IMR-90 (cell line): ENCODE data around the gene HDAC9. TPM values are rescaled to one million over a fixed set of nuclear protein-coding genes. Genes with fewer than 3 reads are reported as not detected.

ENCODE experiments used
- ATAC-seq: fragments of 200-7000 bp; cut with Tn5 transposase; 2 replicates; pipeline ENCODE4 v1.9.1; 2020; ENCODE audit warnings: low read depth, mild to moderate bottlenecking, moderate library complexity
- BruUV-seq: library from RNA; stranded (reverse); fragments of 400-500 nt; replicated peaks from 2 replicates; lab custom pipeline; 2021; lab: Mats Ljungman, UMichigan
- CTCF ChIA-PET: fragments of 300-600 bp; formaldehyde crosslinking; extraction: SDS; loops from one replicate; lab custom pipeline; 2021; ENCODE audit warnings: antibody characterized with exemption; lab: Yijun Ruan, JAX
- POLR2A ChIA-PET: fragments of 300-600 bp; sonication (Branson Sonifier 250); formaldehyde crosslinking; loops from one replicate; lab custom pipeline; 2022; ENCODE audit warnings: antibody characterized with exemption; ENCODE audit not compliant: unreplicated experiment; lab: Charles Lee
- DNase-seq: peaks from one replicate; pipeline ENCODE4 v3.0.0; 2013
- H2AFZ ChIP-seq: replicated peaks from 2 replicates; pipeline ENCODE3; 2013; ENCODE audit warnings: low read length, mild to moderate bottlenecking; ENCODE audit not compliant: poor library complexity
- H2AK5ac ChIP-seq: 2 replicates; pipeline ENCODE4 v1.6.1; 2013; ENCODE audit warnings: low read depth, low read length, inconsistent platforms
- H2AK9ac ChIP-seq: replicated peaks from 2 replicates; pipeline ENCODE3; 2013; ENCODE audit warnings: mild to moderate bottlenecking, low read depth, low read length, moderate library complexity; ENCODE audit not compliant: poor library complexity
- H2BK120ac ChIP-seq: 2 replicates; pipeline ENCODE4 v1.6.1; 2013; ENCODE audit warnings: low read depth, low read length, inconsistent platforms
- H2BK15ac ChIP-seq: 3 replicates; pipeline ENCODE4 v1.6.1; 2013; ENCODE audit warnings: low read depth, low read length, inconsistent platforms
- H2BK20ac ChIP-seq: 2 replicates; pipeline ENCODE4 v1.6.1; 2013; ENCODE audit warnings: low read depth, mild to moderate bottlenecking, inconsistent platforms, low read length, moderate library complexity
- H2BK5ac ChIP-seq: 2 replicates; pipeline ENCODE4 v1.6.1; 2013; ENCODE audit warnings: mild to moderate bottlenecking, low read depth, low read length, inconsistent platforms; ENCODE audit not compliant: poor library complexity, severe bottlenecking
- H3K14ac ChIP-seq: replicated peaks from 2 replicates; pipeline ENCODE4 v1.6.1; 2013; ENCODE audit warnings: low read depth, low read length, inconsistent platforms
- H3K18ac ChIP-seq: 2 replicates; pipeline ENCODE4 v1.6.1; 2013; ENCODE audit warnings: low read depth, low read length, control low read depth
- H3K23ac ChIP-seq: 2 replicates; pipeline ENCODE4 v1.6.1; 2013; ENCODE audit warnings: low read depth, low read length, inconsistent platforms
- H3K27ac ChIP-seq: 2 replicates; pipeline ENCODE4 v1.5.1; 2013; ENCODE audit warnings: mild to moderate bottlenecking, control low read depth, low read length; ENCODE audit not compliant: insufficient read depth
- H3K27me3 ChIP-seq: 2 replicates; pipeline ENCODE4 v1.6.1; 2013; ENCODE audit warnings: low read length; ENCODE audit not compliant: control insufficient read depth, insufficient read depth
- H3K36me3 ChIP-seq: 2 replicates; pipeline ENCODE4 v1.6.1; 2013; ENCODE audit warnings: low read length, mixed read lengths; ENCODE audit not compliant: control insufficient read depth, insufficient read depth
- H3K4ac ChIP-seq: 2 replicates; pipeline ENCODE4 v1.6.1; 2013; ENCODE audit warnings: low read depth, low read length, inconsistent platforms
- H3K4me1 ChIP-seq: 2 replicates; pipeline ENCODE4 v1.6.1; 2013; ENCODE audit warnings: low read length, mixed read lengths; ENCODE audit not compliant: control insufficient read depth, insufficient read depth
- H3K4me2 ChIP-seq: 2 replicates; pipeline ENCODE4 v1.6.1; 2013; ENCODE audit warnings: low read depth, mild to moderate bottlenecking, control low read depth, low read length, moderate library complexity
- H3K4me3 ChIP-seq: 2 replicates; pipeline ENCODE4 v1.5.1; 2013; ENCODE audit warnings: low read depth, mild to moderate bottlenecking, control low read depth, low read length, moderate library complexity; ENCODE audit not compliant: insufficient read depth
- H3K56ac ChIP-seq: 2 replicates; pipeline ENCODE4 v1.6.1; 2013; ENCODE audit warnings: low read length, inconsistent platforms; ENCODE audit not compliant: insufficient read depth; ENCODE audit errors: extremely low read depth
- H3K79me1 ChIP-seq, 2 experiments: 2 replicates each; pipeline ENCODE4 v1.6.1; 2013; ENCODE audit warnings: low read length in 2 of 2, inconsistent platforms in 1 of 2, low read depth in 1 of 2
- H3K9ac ChIP-seq: 2 replicates; pipeline ENCODE4 v1.6.1; 2013; ENCODE audit warnings: low read depth, low read length, control low read depth
- H3K9me1 ChIP-seq: 2 replicates; pipeline ENCODE4 v1.6.1; 2013; ENCODE audit warnings: low read length, inconsistent platforms; ENCODE audit not compliant: insufficient read depth
- H3K9me3 ChIP-seq: 2 replicates; pipeline ENCODE4 v1.6.1; 2013; ENCODE audit warnings: low read length; ENCODE audit not compliant: control insufficient read depth, insufficient read depth
- H4K20me1 ChIP-seq: 2 replicates; pipeline ENCODE4 v1.6.1; 2013; ENCODE audit warnings: low read length, inconsistent platforms; ENCODE audit not compliant: insufficient read depth
- H4K5ac ChIP-seq: 2 replicates; pipeline ENCODE4 v1.6.1; 2013; ENCODE audit warnings: mild to moderate bottlenecking, low read depth, low read length, control low read depth
- H4K8ac ChIP-seq, 2 experiments: 2 replicates each; pipeline ENCODE4 v1.6.1; 2013; ENCODE audit warnings: low read depth in 2 of 2, low read length in 2 of 2, control low read depth in 1 of 2, inconsistent platforms in 1 of 2
- H4K91ac ChIP-seq: 2 replicates; pipeline ENCODE4 v1.6.1; 2013; ENCODE audit warnings: low read depth, low read length, inconsistent platforms; ENCODE audit not compliant: insufficient read depth
- FOS ChIP-seq: fragments of 150-350 bp; IDR thresholded peaks from 2 replicates; pipeline ENCODE4 v1.6.1; 2016; ENCODE audit warnings: low read depth, low read length
- MAZ ChIP-seq: IDR thresholded peaks from 2 replicates; pipeline ENCODE4 v1.6.1; 2012; ENCODE audit warnings: low read depth, mild to moderate bottlenecking, low read length, improper control_type of control experiment, moderate library complexity, borderline replicate concordance
- NFE2L2 ChIP-seq: fragments of 150-350 bp; IDR thresholded peaks from 2 replicates; pipeline ENCODE4 v1.6.1; 2016; ENCODE audit warnings: low read depth, mild to moderate bottlenecking, low read length
- RAD21 ChIP-seq: IDR thresholded peaks from 2 replicates; pipeline ENCODE4 v1.6.1; 2012; ENCODE audit warnings: low read length, improper control_type of control experiment
- SMC3 ChIP-seq: fragments of 150-350 bp; IDR thresholded peaks from 2 replicates; pipeline ENCODE4 v1.6.1; 2016; ENCODE audit warnings: low read depth, mild to moderate bottlenecking, antibody characterized with exemption, low read length, moderate library complexity
- USF2 ChIP-seq: fragments of 150-350 bp; IDR thresholded peaks from 2 replicates; pipeline ENCODE4 v1.6.1; 2017; ENCODE audit warnings: mild to moderate bottlenecking, antibody characterized with exemption, low read length, low read depth
- WGBS, 2 experiments: methylation state at CpG; one replicate each; pipeline versions ENCODE4 v1.1.5 to v1.1.7; 2013; ENCODE audit warnings: missing lambda C conversion rate in 2 of 2; ENCODE audit not compliant: insufficient read length in 1 of 2; ENCODE audit errors: extremely low coverage in 2 of 2; 5-methylcytosine and 5-hydroxymethylcytosine counted together
- dilution Hi-C: fragments of 300-500 bp; cut with HindIII; formaldehyde crosslinking; loops from one replicate; pipeline ENCODE4 v1.14.3; 2018; ENCODE audit warnings: low sequenced_read_pairs; ENCODE audit not compliant: unreplicated experiment
- in situ Hi-C: fragments of 300-500 bp; cut with MboI; formaldehyde crosslinking; loops from 3 replicates; pipeline ENCODE4 v1.14.3; 2019; ENCODE audit warnings: low sequenced_read_pairs, inconsistent platforms, mixed read lengths
- intact Hi-C: fragments of 100-400 bp; cut with micrococcal nuclease; formaldehyde crosslinking; loops from 2 replicates; pipeline ENCODE4 v1.10.0; 2022
- polyA plus RNA-seq, 3 experiments: library from polyadenylated mRNA; depleted of rRNA; stranded (reverse); fragments of >200 nt; gene quantifications; 2 replicates each; pipeline ENCODE4 v1.2.3, GENCODE V29; 2012; ENCODE audit warnings: low replicate concordance in 1 of 3
- total RNA-seq: library from RNA; depleted of rRNA; stranded (reverse); fragments of >200 nt; gene quantifications from 2 replicates; pipeline ENCODE4 v1.2.3, GENCODE V29; 2012

HDAC9 gene
- total and polyA plus RNA-seq, 2 of the 4 experiments (the other 2 are of a cell fraction), result 4.3 to 24.7 TPM

GRCh38 chr7:18530224-18531179, 35.0 kb downstream of the HDAC9 start:
- TF ChIP-seq SMC3, result no peak
- TF ChIP-seq USF2, result no peak
- TF ChIP-seq RAD21, result no peak
- TF ChIP-seq NFE2L2, result no peak
- no peak for TF ChIP-seq FOS
- TF ChIP-seq MAZ, result no peak
- Histone ChIP-seq H3K4me1 (peaks cover 2% of the 10 kb centered on the region; the same call in 1 of the 2 replicates), H3K9me1 (no peaks in the 10 kb centered on the region), H3K4me3 (no peak overlapping the region), H4K5ac (no peak overlapping the region), H2BK120ac (no peak overlapping the region), H3K9me3 (no peaks in the 10 kb centered on the region), H3K18ac (no peak overlapping the region), H2AK5ac (0 out of 2 replicates have a peak overlapping the region, but pooled peaks have one; percentile 50), H3K27ac (no peak overlapping the region), H4K91ac (no peak overlapping the region), H2BK5ac (no peak overlapping the region), H3K27me3 (no peaks in the 10 kb centered on the region), H3K4me2 (no peak overlapping the region), H2BK20ac (no peak overlapping the region), H3K56ac (no peak overlapping the region), H2AK9ac (no peak overlapping the region), H3K9ac (no peak overlapping the region), H3K36me3 (no peaks in the 10 kb centered on the region), H3K4ac (no peak overlapping the region), H3K79me1 (no peaks in the 10 kb centered on the region; a peak in 1 of 4 replicates), H2BK15ac (no peak overlapping the region), H3K23ac (no peak overlapping the region), H4K8ac (no peak overlapping the region), H3K14ac (no peak overlapping the region), H4K20me1 (no peaks in the 10 kb centered on the region), H2AFZ (no peak overlapping the region)
- ChIA-PET CTCF (interaction anchor here (0.5 to 0.6 kb wide), 2 partner anchors 51 to 482 kb away, joined by 3 to 4 read pairs; no protein-coding TSS in a partner anchor), POLR2A (no interaction called here)
- intact Hi-C loops (no loop called here), dilution Hi-C loops (no loop called here), in situ Hi-C loops (no loop called here)
- ATAC-seq, result no peak
- BruUV-seq, result no TSS peak
- no CpG with 5 or more reads among the region's 5 CpGs for WGBS, 2 experiments
- DNase-seq, result no peak
